HAP-1 (cell line): ENCODE measurements around the gene CNIH4.
"Not testable (repeated sequence)": the region's sequence is repeated elsewhere in the genome, so short reads cannot be mapped to it uniquely, and the experiment has no call there.

Source experiments
- DNase-seq, 2 experiments: peaks; one replicate each; pipeline ENCODE4 v3.0.0-alpha.2; 2016 to 2020; ENCODE audit warnings: low spot score in 2 of 2
- H3K27me3 ChIP-seq: fragments of 250-450 bp; sonication (Bioruptor Pico); 2 replicates; pipeline ENCODE4 v1.5.1; 2020; ENCODE audit warnings: low read depth, mild to moderate bottlenecking, moderate library complexity
- H3K36me3 ChIP-seq: fragments of 250-450 bp; sonication (Bioruptor Pico); replicated peaks from 2 replicates; pipeline ENCODE4 v1.5.1; 2020; ENCODE audit warnings: mild to moderate bottlenecking
- H3K4me1 ChIP-seq: fragments of 250-450 bp; sonication (Bioruptor Pico); 2 replicates; pipeline ENCODE4 v1.5.1; 2020; ENCODE audit warnings: mild to moderate bottlenecking
- H3K4me3 ChIP-seq: fragments of 250-450 bp; sonication (Bioruptor Pico); 2 replicates; pipeline ENCODE4 v1.5.1; 2020; ENCODE audit warnings: mild to moderate bottlenecking, moderate library complexity
- H3K9me3 ChIP-seq: fragments of 250-450 bp; sonication (Bioruptor Pico); 2 replicates; pipeline ENCODE4 v1.5.1; 2020; ENCODE audit warnings: mild to moderate bottlenecking, moderate library complexity
- in situ Hi-C: fragments of 300-500 bp; cut with MboI; formaldehyde crosslinking; loops from 3 replicates; pipeline ENCODE4 v1.14.3; 2020; ENCODE audit warnings: low sequenced_read_pairs, inconsistent platforms, mixed read lengths

The CNIH4 gene

GRCh38 chr1:224392411-224393249 is 36.0 kb downstream of the CNIH4 start:
- Histone ChIP-seq H3K4me3 (no peak overlapping the region), H3K27me3 (no peaks in the 10 kb centered on the region), H3K4me1 (no peaks in the 10 kb centered on the region), H3K36me3 (peaks cover 71% of the 10 kb centered on the region), H3K9me3 (no peaks in the 10 kb centered on the region)
- in situ Hi-C loops: no loop called here
- DNase-seq: no peak

- Histone ChIP-seq H3K4me1 (no peaks in the 10 kb centered on the region), H3K36me3 (peaks cover 70% of the 10 kb centered on the region), H3K9me3 (no peaks in the 10 kb centered on the region), H3K4me3 (no peak overlapping the region), H3K27me3 (no peaks in the 10 kb centered on the region)
- DNase-seq: no peak
- in situ Hi-C loops: no loop called here
Measured at GRCh38 chr1:224393294-224393693, 36.6 kb downstream of the CNIH4 start.

GRCh38 chr1:224399887-224400286 is 43.2 kb downstream of the CNIH4 start:
- no peaks in the 10 kb centered on the region for H3K27me3 ChIP-seq
- peaks cover 87% of the 10 kb centered on the region for H3K36me3 ChIP-seq
- H3K4me1 ChIP-seq: no peaks in the 10 kb centered on the region
- in situ Hi-C loops: no loop called here
- no peak for DNase-seq
- no peak overlapping the region for H3K4me3 ChIP-seq
- no peaks in the 10 kb centered on the region for H3K9me3 ChIP-seq

GRCh38 chr1:224402472-224403036 is 45.9 kb downstream of the CNIH4 start:
- in situ Hi-C loops: no loop called here
- Histone ChIP-seq H3K36me3 (peaks cover 77% of the 10 kb centered on the region), H3K27me3 (no peaks in the 10 kb centered on the region), H3K4me3 (no peak overlapping the region), H3K4me1 (peaks cover 2% of the 10 kb centered on the region), H3K9me3 (no peaks in the 10 kb centered on the region)
- DNase-seq: no peak

- peaks cover 65% of the 10 kb centered on the region for H3K36me3 ChIP-seq
- in situ Hi-C loops: no loop called here
- peaks cover 11% of the 10 kb centered on the region for H3K4me1 ChIP-seq
Measured at GRCh38 chr1:224404916-224405603, 48.4 kb downstream of the CNIH4 start.

GRCh38 chr1:224405604-224405970 is 48.9 kb downstream of the CNIH4 start:
- Histone ChIP-seq H3K27me3 (no peaks in the 10 kb centered on the region), H3K36me3 (peaks cover 59% of the 10 kb centered on the region), H3K4me3 (no peak overlapping the region), H3K9me3 (no peaks in the 10 kb centered on the region), H3K4me1 (peaks cover 11% of the 10 kb centered on the region)
- in situ Hi-C loops: no loop called here
- no peak for DNase-seq

More at GRCh38 chr1:224404916-224405603, 48.4 kb downstream of the CNIH4 start:
- no peak overlapping the region for H3K4me3 ChIP-seq
- H3K9me3 ChIP-seq: no peaks in the 10 kb centered on the region
- H3K27me3 ChIP-seq: no peaks in the 10 kb centered on the region
- no peak for DNase-seq

GRCh38 chr1:224406216-224406615 is 49.5 kb downstream of the CNIH4 start:
- in situ Hi-C loops: no loop called here
- Histone ChIP-seq H3K9me3 (no peaks in the 10 kb centered on the region), H3K36me3 (peaks cover 57% of the 10 kb centered on the region)

GRCh38 chr1:224407571-224408293 is 51.1 kb downstream of the CNIH4 start:
- Histone ChIP-seq H3K9me3 (no peaks in the 10 kb centered on the region), H3K4me1 (peaks cover 11% of the 10 kb centered on the region), H3K36me3 (peaks cover 59% of the 10 kb centered on the region), H3K27me3 (no peaks in the 10 kb centered on the region), H3K4me3 (no peak overlapping the region)
- DNase-seq: peak; percentile 22 to 92
- in situ Hi-C loops: no loop called here

More at GRCh38 chr1:224406216-224406615, 49.5 kb downstream of the CNIH4 start:
- H3K4me3 ChIP-seq: no peak overlapping the region
- DNase-seq: no peak
- H3K27me3 ChIP-seq: no peaks in the 10 kb centered on the region
- peaks cover 11% of the 10 kb centered on the region for H3K4me1 ChIP-seq

GRCh38 chr1:224408294-224408590 is 51.6 kb downstream of the CNIH4 start:
- no peak for DNase-seq
- Histone ChIP-seq H3K4me1 (peaks cover 11% of the 10 kb centered on the region), H3K36me3 (peaks cover 60% of the 10 kb centered on the region), H3K4me3 (no peak overlapping the region), H3K27me3 (no peaks in the 10 kb centered on the region), H3K9me3 (no peaks in the 10 kb centered on the region)
- in situ Hi-C loops: no loop called here

- DNase-seq: no peak
- Histone ChIP-seq H3K4me1 (peaks cover 11% of the 10 kb centered on the region), H3K27me3 (no peaks in the 10 kb centered on the region), H3K4me3 (no peak overlapping the region), H3K9me3 (no peaks in the 10 kb centered on the region), H3K36me3 (peaks cover 47% of the 10 kb centered on the region)
- in situ Hi-C loops: no loop called here
Measured at GRCh38 chr1:224411766-224412165, 55.1 kb downstream of the CNIH4 start.

GRCh38 chr1:224420106-224420505 is 63.4 kb downstream of the CNIH4 start:
- in situ Hi-C loops: no loop called here
- H3K36me3 ChIP-seq: peaks cover 82% of the 10 kb centered on the region

GRCh38 chr1:224425279-224425884 is 68.7 kb downstream of the CNIH4 start:
- in situ Hi-C loops: no loop called here
- no peak overlapping the region for H3K4me3 ChIP-seq
- H3K27me3 ChIP-seq: no peaks in the 10 kb centered on the region
- DNase-seq: no peak
- no peaks in the 10 kb centered on the region for H3K9me3 ChIP-seq
- H3K36me3 ChIP-seq: peaks cover 60% of the 10 kb centered on the region
- H3K4me1 ChIP-seq: no peaks in the 10 kb centered on the region

More at GRCh38 chr1:224420106-224420505, 63.4 kb downstream of the CNIH4 start:
- no peak overlapping the region for H3K4me3 ChIP-seq
- H3K4me1 ChIP-seq: no peaks in the 10 kb centered on the region
- DNase-seq: no peak
- no peaks in the 10 kb centered on the region for H3K9me3 ChIP-seq
- no peaks in the 10 kb centered on the region for H3K27me3 ChIP-seq

GRCh38 chr1:224426869-224427268 is 70.2 kb downstream of the CNIH4 start:
- H3K27me3 ChIP-seq, H3K9me3 ChIP-seq, H3K4me1 ChIP-seq, DNase-seq, in situ Hi-C loops, H3K4me3 ChIP-seq: not testable (repeated sequence)
- peaks cover 55% of the 10 kb centered on the region for H3K36me3 ChIP-seq
